Activated gamma-delta T cell treated with anti-CD3 and anti-CD28 coated beads, Interleukin-2, amount 50 U/mL, for 16 hours (primary cell): ENCODE data around the gene TMEM202.
"Not testable (repeated sequence)": the region's sequence is repeated elsewhere in the genome, so short reads cannot be mapped to it uniquely, and the experiment has no call there.

Source experiments
- DNase-seq: peaks from one replicate; pipeline ENCODE4 v3.0.0-alpha.2; 2020; ENCODE audit warnings: low read depth

The TMEM202 gene, protein sequence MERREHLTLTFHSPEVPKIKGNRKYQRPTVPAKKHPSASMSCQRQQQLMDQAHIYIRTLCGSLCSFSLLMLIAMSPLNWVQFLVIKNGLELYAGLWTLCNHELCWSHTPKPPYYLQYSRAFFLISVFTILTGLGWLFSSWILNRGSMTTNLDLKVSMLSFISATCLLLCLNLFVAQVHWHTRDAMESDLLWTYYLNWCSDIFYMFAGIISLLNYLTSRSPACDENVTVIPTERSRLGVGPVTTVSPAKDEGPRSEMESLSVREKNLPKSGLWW

DNA sequence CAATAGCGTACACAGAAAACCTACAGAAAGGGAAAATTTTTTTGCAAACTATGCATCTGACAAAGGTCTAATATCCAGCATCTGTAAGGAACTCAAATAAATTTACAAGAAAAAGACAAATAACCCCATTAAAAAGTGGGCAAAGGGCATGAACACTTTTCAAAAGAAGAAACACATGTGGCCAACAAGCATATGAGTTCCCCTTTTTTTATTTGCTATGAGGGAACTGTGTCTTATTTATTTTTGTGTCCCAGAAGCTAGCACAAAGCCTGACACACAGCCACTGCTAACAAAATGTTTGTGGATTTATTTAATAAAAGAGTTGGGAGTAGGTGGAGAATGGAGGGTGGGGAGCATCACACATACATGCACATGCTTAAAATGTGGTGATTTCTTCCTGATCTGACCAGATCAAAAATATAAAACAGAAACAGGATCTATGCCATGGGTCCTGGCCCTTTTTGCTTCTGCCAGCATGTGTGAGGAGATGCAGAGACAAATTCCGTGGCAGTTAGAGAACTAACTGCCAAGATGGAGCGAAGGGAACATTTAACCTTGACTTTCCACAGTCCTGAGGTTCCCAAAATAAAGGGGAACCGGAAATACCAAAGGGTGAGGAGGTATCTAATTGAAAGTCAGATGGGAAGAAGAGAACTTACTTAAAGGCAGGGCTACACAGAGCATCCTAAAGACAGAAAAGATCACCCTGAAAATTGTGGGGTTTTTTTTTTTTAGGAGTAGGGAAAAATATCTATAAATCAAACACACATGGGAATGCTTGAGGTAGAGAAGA is at the start of gene TMEM202:
Gene TMEM202 (plus strand): TSS at position 510 of the 793 bp plus-strand sequence. CDS start 22 bp downstream, at position 532.
- no peak for DNase-seq

- no peak for DNase-seq
Observed at GRCh38 chr15:72353266-72353665, 44.8 kb upstream of the TMEM202 start.

GRCh38 chr15:72354496-72354895 is 43.6 kb upstream of the TMEM202 start:
- DNase-seq = no peak

- DNase-seq = no peak
Observed at GRCh38 chr15:72358121-72358520, 40.0 kb upstream of the TMEM202 start.

- DNase-seq = no peak
Observed at GRCh38 chr15:72358650-72359171, 39.4 kb upstream of the TMEM202 start.

GRCh38 chr15:72361176-72361575 is 36.9 kb upstream of the TMEM202 start:
- no peak for DNase-seq

DNA sequence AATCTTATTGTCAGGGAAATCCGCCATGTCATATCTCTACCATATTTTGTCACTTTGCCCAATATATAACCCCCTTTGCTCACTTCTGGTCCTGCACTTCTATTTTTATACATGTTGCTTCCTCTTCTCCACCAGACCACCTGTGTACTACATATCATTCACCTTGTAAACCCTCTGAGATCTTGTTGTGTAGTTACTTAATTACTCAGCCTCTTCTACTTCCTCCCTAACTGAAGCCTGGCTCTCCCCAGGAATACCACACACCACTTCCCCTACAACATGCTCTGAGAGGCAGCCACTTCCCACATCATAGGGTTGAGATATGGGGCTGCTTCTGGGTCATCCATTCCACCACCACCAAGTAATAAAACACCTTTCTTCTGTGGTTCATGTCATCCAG is 32.3 kb upstream of the TMEM202 start:
- no peak for DNase-seq

- DNase-seq = no peak
Observed at GRCh38 chr15:72368325-72368724, 29.8 kb upstream of the TMEM202 start.

- DNase-seq = no peak
Observed at GRCh38 chr15:72368899-72369298, 29.2 kb upstream of the TMEM202 start.

DNA sequence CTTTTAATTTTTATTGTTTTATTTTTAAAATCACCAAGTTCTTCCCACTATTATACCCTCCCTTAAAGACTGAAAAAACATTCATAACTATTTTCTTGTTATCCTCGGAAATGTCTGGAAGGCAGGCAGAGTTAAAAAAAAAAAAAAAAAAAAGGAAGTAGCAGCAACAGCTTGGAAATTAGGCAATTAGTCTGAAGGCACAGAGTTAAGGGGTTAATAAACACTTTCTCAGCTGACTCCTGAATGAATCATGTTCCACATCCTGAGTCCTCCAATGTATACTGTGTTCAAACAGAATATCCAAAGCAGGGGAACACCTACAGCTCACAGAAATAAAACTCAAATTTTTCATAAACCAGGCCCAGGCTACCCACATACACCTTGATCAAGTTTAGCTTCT is 28.1 kb upstream of the TMEM202 start:
- no peak for DNase-seq

- DNase-seq = no peak
Observed at GRCh38 chr15:72372361-72372760, 25.7 kb upstream of the TMEM202 start.

GRCh38 chr15:72375501-72375845 is 22.6 kb upstream of the TMEM202 start:
- no peak for DNase-seq

DNA sequence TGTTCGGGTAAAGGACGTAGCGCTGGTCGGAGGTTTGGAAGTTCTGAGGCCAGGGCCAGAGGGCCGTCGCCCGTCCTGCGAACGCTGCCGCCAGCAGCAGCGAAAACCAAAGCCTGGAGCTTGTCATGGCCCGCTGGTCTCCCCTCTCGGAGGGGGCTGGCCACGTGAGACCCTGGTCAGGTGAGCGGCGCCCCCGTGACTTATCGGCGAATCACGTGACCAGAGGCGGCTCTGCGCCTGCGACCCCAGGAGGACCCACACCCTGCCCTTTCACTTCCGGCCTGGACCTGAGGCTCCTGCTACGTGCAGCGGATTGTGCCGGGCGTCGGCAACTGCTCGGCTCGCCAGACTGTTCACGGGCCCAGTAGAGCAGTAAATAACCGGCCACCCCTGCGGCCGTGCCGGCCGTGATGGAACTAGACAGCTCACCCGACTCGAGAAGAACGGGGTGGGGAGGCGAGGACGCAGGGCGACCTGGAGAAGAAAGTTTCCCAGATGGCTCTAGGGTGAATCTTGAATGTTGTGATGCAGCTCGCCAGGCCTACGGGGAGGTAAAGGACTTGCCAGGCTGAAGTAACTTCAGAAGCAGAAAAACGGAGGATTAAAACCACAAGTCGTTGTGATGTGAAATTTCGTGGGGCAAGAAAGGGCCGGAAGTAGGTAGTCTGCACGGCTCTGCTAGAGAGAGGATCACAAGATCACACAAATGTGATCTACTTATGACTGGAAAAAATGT is 22.1 kb upstream of the TMEM202 start, which contains the start of gene HEXA:
Gene HEXA (minus strand): TSS at position 169 of the 736 bp plus-strand sequence. CDS start 42 bp downstream, at position 127.
- peak; percentile 97 for DNase-seq

DNA sequence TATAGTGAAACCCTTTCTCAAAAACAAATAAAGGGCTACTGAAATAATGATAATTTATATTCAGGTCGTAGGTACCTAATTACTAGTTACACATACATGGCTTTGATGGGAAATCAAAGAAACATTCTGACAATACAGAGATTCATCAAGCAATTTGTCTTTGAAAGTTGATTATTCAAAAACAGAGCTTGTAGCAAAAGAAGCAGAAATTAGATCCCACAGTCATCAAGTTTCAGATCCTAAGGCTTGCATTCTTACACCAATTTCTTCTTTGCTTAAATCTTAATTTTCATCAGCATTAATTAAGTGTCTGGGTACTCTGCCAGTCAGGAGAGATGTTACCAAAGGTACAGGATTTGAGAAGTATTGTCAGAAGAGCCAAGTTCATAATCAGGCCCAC is 20.8 kb upstream of the TMEM202 start:
- no peak for DNase-seq

- not testable (repeated sequence) for DNase-seq
Observed at GRCh38 chr15:72379106-72379505, 19.0 kb upstream of the TMEM202 start.

GRCh38 chr15:72379856-72380430 is 18.2 kb upstream of the TMEM202 start:
- no peak for DNase-seq

- no peak for DNase-seq
Observed at GRCh38 chr15:72380743-72381142, 17.4 kb upstream of the TMEM202 start.

- no peak for DNase-seq
Observed at GRCh38 chr15:72382146-72382545, 16.0 kb upstream of the TMEM202 start.

GRCh38 chr15:72387741-72388140 is 10.4 kb upstream of the TMEM202 start:
- DNase-seq = no peak

GRCh38 chr15:72389231-72389630 is 8.9 kb upstream of the TMEM202 start:
- no peak for DNase-seq

GRCh38 chr15:72396331-72396730 is 1.8 kb upstream of the TMEM202 start:
- not testable (repeated sequence) for DNase-seq

- no peak for DNase-seq
Observed at GRCh38 chr15:72398648-72399047, 543 bp downstream of the TMEM202 start.
